Right ventricle myocardium superior (tissue), 1 donor: ENCODE data around the gene MAP2K4. TPM values are rescaled to one million over a fixed set of nuclear protein-coding genes. Genes with fewer than 3 reads are reported as not detected.
A peak's percentile ranks its signal among the peaks of the same experiment; 100 is the strongest.
"Not testable (repeated sequence)": the region's sequence is repeated elsewhere in the genome, so short reads cannot be mapped to it uniquely, and the experiment has no call there.

Experiments used
- ATAC-seq: fragments of 200-7000 bp; cut with Tn5 transposase; one replicate; pipeline ENCODE4 v1.9.1; 2020; ENCODE audit warnings: mild to moderate bottlenecking; ENCODE audit not compliant: poor library complexity
- DNase-seq: peaks from one replicate; pipeline ENCODE4 v3.0.0-alpha.2; 2020
- intact Hi-C: fragments of 100-400 bp; cut with DNase I; formaldehyde crosslinking; loops from one replicate; pipeline ENCODE4 v1.11.2; 2022
- long read RNA-seq: library from polyadenylated mRNA; unstranded; transcript quantifications from one replicate; pipeline ENCODE4 v2.0.0, GENCODE V29; 2021
- total RNA-seq: library from RNA; stranded (reverse); fragmentation: NEBNext Ultra II Directional; extraction: Animal tissue kit (Norgen Biotek cat#: 25700); gene quantifications from one replicate; pipeline ENCODE4 v1.2.1, GENCODE V29; 2021
- donor health status: DM: no; HTN: yes; CAD: no; lungs with severe emphysema.

MAP2K4 gene
- 29.6 TPM for total RNA-seq
- long read RNA-seq, transcript MAP2K4-201 (11 exons, 3,826 nt), result major isoform, 28 of 42 reads
- long read RNA-seq, transcript MAP2K4-215 (10 exons, 1,136 nt), result minor isoform, 5 of 42 reads
- long read RNA-seq, partial matches to known transcripts, result 1 of 42 reads
- long read RNA-seq, other reads (novel, unspliced or antisense), result 3 of 42 reads

- intact Hi-C loops, result no loop called here
- ATAC-seq (peak; percentile 100), DNase-seq (peak; percentile 96)
Observed at GRCh38 chr17:12020642-12021622, at the start of gene MAP2K4. Gene MAP2K4, plus strand, starts transcription at chr17:12020877. Its CDS starts 10 bp downstream, at chr17:12020887.

GRCh38 chr17:11972741-11973140 lies 47.9 kb upstream of the MAP2K4 start:
- intact Hi-C loops, ATAC-seq, DNase-seq: not testable (repeated sequence)

- DNase-seq (no peak), ATAC-seq (no peak)
- intact Hi-C loops, result no loop called here
Observed at GRCh38 chr17:11979795-11980194, 40.9 kb upstream of the MAP2K4 start.

- intact Hi-C loops, result no loop called here
- no peak for DNase-seq
- ATAC-seq, result no peak
Observed at GRCh38 chr17:11980813-11981212, 39.9 kb upstream of the MAP2K4 start.

- no peak for ATAC-seq
- intact Hi-C loops, result no loop called here
Observed at GRCh38 chr17:11981862-11982261, 38.8 kb upstream of the MAP2K4 start.

GRCh38 chr17:11986179-11986941 lies 34.3 kb upstream of the MAP2K4 start:
- DNase-seq, result peak; percentile 42

More at GRCh38 chr17:11981862-11982261, 38.8 kb upstream of the MAP2K4 start:
- no peak for DNase-seq

GRCh38 chr17:11986942-11987329 lies 33.7 kb upstream of the MAP2K4 start:
- intact Hi-C loops, result no loop called here
- no peak for DNase-seq
- peak; percentile 81 for ATAC-seq

More at GRCh38 chr17:11986179-11986941, 34.3 kb upstream of the MAP2K4 start:
- ATAC-seq, result peak; percentile 78
- intact Hi-C loops, result no loop called here

- DNase-seq, result no peak
- intact Hi-C loops, result no loop called here
- ATAC-seq, result no peak
Observed at GRCh38 chr17:11990363-11990983, 30.2 kb upstream of the MAP2K4 start.

GRCh38 chr17:11991461-11991860 lies 29.2 kb upstream of the MAP2K4 start:
- intact Hi-C loops, result no loop called here
- DNase-seq, result no peak
- ATAC-seq, result no peak

- peak; percentile 30 for ATAC-seq
- intact Hi-C loops, result no loop called here
- no peak for DNase-seq
Observed at GRCh38 chr17:11996722-11997146, 23.9 kb upstream of the MAP2K4 start.

GRCh38 chr17:11997147-11997971 lies 23.3 kb upstream of the MAP2K4 start, which contains the start of gene ZNF18:
Gene ZNF18, minus strand, starts transcription at chr17:11997475. Its CDS starts 4,646 bp downstream, at chr17:11992829.
- peak; percentile 99 for DNase-seq
- intact Hi-C loops, result no loop called here
- ATAC-seq, result peak; percentile 100

- DNase-seq (no peak), ATAC-seq (no peak)
- intact Hi-C loops, result no loop called here
Observed at GRCh38 chr17:11997972-11998233, 22.8 kb upstream of the MAP2K4 start.

GRCh38 chr17:11999696-12000095 lies 21.0 kb upstream of the MAP2K4 start:
- intact Hi-C loops, result no loop called here
- ATAC-seq (no peak), DNase-seq (no peak)

- no peak for DNase-seq
- no peak for ATAC-seq
- intact Hi-C loops, result no loop called here
Observed at GRCh38 chr17:12007466-12007865, 13.2 kb upstream of the MAP2K4 start.

GRCh38 chr17:12021623-12022140 lies 1.0 kb downstream of the MAP2K4 start:
- intact Hi-C loops, result no loop called here
- ATAC-seq (no peak), DNase-seq (no peak)

GRCh38 chr17:12022310-12022709 lies 1.6 kb downstream of the MAP2K4 start:
- ATAC-seq (no peak), DNase-seq (no peak)
- intact Hi-C loops, result no loop called here

- intact Hi-C loops, result no loop called here
- no peak for ATAC-seq
- DNase-seq, result no peak
Observed at GRCh38 chr17:12024327-12024726, 3.6 kb downstream of the MAP2K4 start.

- intact Hi-C loops, result no loop called here
- ATAC-seq, result no peak
- no peak for DNase-seq
Observed at GRCh38 chr17:12027658-12028057, 7.0 kb downstream of the MAP2K4 start.
